ENCODE data around the gene RAB5IF.
"Not testable (repeated sequence)": the region's sequence is repeated elsewhere in the genome, so short reads cannot be mapped to it uniquely, and the experiment has no call there.

Gene RAB5IF, protein sequence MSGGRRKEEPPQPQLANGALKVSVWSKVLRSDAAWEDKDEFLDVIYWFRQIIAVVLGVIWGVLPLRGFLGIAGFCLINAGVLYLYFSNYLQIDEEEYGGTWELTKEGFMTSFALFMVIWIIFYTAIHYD

DNA sequence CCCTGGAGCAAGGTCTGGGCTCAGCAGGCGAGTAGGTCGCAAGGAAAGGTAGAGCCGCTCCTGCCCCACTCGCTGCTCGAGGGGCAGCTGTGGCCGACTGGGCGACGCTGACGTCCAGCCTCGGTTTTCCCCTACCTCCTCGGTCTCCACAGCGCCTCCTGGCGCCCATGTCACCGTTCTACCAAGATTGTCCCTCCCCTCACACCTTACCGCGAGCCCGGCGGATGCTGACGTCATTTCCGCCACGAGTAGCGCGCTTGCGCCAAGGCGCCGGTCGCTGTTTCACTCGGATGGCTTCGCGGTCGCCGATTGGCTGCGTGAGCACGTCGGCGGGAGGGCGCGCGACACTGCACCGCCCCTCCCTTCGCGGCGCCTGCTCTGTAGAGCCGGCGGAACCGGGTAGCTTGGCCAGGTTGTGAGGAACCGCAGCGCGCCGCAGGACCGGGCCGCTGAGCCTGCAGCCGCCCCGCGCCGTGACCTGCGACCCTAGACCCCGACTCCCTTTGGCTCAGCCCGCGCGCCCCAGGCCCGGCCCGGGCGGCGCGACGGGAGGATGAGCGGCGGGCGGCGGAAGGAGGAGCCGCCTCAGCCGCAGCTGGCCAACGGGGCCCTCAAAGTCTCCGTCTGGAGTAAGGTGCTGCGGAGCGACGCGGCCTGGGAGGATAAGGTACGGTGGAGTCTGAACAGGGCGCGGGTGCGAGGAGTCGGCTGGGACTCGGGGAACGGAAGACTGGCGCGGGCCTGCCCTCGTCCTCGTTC, at the start of gene RAB5IF:
Gene RAB5IF (plus strand): TSS at position 381 of the 759 bp plus-strand sequence. CDS start 173 bp downstream, at position 554.
- DNase-seq: peak; percentile 99

DNA sequence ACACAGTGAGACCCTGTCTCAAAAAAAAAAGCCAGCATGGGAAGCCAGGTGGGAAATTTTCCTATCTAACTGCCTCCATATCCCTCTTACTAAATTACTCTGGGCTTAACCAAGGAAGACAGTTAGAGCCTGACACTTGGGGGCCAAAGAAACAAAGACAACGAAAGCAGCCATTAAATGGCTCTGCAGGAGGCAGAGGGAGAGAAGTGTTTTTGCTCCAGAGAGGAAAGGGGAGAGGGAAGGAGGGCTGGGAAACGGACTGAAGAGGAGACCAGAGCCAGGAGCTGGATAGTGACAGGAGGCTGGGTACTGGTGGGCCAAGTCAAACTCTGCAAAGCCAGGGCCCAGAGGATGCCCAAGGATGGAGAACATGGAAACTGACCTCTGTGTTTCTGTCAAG, 42.9 kb upstream of the RAB5IF start:
- no peak for DNase-seq

GRCh38 chr20:36563374-36563773, 42.2 kb upstream of the RAB5IF start:
- DNase-seq: no peak

DNA sequence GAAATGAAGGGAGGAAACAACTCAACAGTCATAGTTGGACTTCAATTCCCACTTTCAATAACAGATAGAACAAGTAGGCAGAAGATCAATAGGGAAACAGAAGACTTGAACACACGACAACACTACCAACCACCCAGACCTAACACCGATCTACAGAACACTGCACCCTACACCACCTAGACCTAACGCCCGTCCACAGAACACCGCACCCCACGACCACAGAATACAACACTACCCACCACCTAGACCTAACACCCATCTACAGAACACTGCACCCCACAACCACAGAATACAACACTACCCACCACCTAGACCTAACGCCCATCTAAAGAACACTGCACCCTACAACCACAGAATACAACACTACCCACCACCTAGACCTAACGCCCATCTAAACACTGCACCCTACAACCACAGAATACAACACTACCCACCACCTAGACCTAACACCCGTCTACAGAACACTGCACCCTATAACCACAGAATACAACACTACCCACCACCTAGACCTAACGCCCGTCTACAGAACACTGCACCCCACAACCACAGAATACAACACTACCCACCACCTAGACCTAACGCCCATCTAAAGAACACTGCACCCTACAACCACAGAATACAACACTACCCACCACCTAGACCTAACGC, 41.4 kb upstream of the RAB5IF start:
- not testable (repeated sequence) for DNase-seq

- not testable (repeated sequence) for DNase-seq
Observed at GRCh38 chr20:36564726-36565121, 40.9 kb upstream of the RAB5IF start.

- no peak for DNase-seq
Observed at GRCh38 chr20:36565520-36565919, 40.1 kb upstream of the RAB5IF start.

DNA sequence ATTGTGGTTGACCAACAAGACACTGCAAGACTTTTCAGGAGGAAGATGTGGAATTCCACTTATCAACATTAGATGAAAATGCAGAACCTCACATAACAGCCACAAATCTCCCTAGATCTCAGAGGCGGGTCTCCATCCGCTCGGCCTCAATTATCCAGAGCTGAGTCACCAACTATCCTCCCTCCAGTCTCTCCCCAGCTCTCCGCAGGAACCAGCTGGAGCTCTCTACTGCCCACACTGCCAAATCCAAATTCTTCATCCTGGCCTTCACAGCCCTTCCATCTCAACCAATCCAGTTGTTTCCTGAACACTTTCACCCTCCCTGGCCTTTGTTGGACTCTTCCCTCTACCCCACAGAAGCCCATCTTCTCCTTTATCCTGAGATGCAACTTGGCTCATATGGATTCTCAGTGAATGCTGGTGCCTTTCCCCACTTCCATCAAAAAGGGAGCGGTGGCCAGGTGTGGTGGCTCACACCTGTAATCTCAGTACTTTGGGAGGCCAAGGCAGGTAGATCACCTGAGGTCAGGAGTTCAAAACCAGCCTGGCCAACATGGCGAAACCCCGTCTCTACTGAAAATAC, 35.6 kb upstream of the RAB5IF start:
- DNase-seq: no peak

- peak; percentile 18 for DNase-seq
Observed at GRCh38 chr20:36571564-36572504, 33.7 kb upstream of the RAB5IF start.

- DNase-seq: peak; percentile 79
Observed at GRCh38 chr20:36572701-36573102, 32.9 kb upstream of the RAB5IF start.

- DNase-seq: peak; percentile 95
Observed at GRCh38 chr20:36573103-36573797, 32.3 kb upstream of the RAB5IF start, which contains the start of gene TGIF2. TSS of gene TGIF2 (plus strand) at chr20:36573597. CDS start at chr20:36578775, 5,178 bp downstream.

- peak; percentile 33 for DNase-seq
Observed at GRCh38 chr20:36573798-36574365, 31.7 kb upstream of the RAB5IF start.

- peak; percentile 67 for DNase-seq
Observed at GRCh38 chr20:36574366-36575135, 31.0 kb upstream of the RAB5IF start.

DNA sequence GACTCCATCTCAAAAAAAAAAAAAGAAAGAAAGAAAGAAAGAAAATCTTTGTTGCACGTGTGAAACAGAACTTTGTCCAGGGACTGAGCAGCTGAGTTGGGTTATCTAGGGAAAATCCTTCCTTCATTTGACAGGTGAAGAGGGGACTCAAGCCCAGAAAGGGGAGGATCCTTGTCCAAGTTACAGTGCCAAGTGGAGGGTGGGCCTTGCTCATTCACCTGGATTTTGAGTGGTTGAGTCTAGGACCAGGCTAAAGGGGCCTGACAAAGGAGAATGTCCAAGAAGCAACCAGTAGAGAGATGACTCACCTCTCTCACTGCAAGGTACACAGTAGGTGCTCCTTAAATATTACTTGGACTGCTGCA, 29.5 kb upstream of the RAB5IF start:
- DNase-seq: no peak

GRCh38 chr20:36578356-36579041, 27.1 kb upstream of the RAB5IF start:
- no peak for DNase-seq

DNA sequence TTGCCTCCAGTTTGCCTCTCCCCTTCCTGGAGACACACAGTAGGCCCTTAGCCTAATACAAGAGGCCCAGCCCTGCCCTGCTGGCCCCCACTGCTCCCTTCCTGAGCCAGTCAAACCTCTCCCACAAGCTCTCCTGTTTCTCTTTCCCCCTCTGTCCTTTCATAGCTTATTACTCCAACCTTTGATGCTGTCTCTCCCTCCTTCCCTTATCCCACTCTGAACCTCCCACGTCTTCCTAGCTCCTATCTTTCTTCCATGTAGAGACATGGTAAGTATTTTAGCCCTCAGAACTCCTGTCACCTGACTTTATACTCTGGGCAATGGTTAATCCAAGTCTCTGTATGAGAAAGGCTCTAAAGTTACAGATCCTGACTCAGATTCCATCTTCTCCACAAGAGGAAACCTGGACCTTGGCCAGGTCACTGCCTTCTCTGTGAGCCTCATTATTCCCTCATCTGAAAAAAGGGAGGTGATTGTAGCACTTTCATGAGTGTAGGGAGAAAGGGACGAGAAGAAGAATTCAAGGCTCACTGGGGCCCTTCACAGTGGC, 25.5 kb upstream of the RAB5IF start:
- no peak for DNase-seq

DNA sequence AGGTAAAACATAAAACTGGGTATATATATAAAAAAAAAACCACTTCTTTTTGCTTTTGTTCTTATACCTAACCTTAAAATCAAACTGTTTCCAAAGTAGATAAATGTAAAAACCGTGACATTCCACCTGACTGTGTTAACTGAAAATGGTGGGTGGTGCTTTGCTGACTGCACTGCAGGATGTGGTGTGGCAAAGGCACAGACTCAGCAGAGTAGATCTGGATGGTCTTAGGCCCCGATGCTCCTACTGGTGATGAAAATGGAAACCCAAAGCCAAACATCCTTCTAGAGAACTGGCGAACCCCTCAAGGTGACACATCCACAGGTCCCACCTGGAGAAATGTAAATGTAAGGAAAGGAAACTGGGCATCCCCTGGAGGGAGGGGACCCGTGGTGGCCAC, 23.3 kb upstream of the RAB5IF start:
- DNase-seq: peak; percentile 29

- no peak for DNase-seq
Observed at GRCh38 chr20:36582821-36583220, 22.8 kb upstream of the RAB5IF start.

DNA sequence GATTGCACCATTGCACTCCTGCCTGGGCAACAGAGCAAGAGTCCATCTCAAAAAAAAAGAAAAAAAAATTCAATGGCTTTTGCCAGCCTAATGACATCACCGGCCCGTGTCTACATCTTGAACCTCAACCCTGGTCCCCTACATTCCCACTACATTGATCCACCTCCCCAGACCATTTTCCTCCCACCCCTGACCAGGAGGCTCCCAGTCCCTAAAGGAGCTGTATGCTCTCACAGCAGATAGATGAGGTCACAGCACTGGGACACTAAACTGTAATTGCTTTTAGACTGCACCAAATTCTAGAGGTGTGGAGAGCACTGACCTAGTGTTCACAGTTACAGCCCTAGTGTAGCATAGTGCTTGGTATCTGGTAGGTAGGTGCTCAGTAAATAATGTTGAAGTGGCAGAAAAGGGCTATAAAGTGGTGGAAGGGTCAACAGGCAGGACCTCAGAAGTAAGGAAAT, 21.5 kb upstream of the RAB5IF start:
- DNase-seq: no peak

- DNase-seq: no peak
Observed at GRCh38 chr20:36585410-36586125, 20.0 kb upstream of the RAB5IF start.
